HG03060 (cell line): Measurements from ENCODE around the gene PSMB8.
A peak's percentile ranks its signal among the peaks of the same experiment; 100 is the strongest.
"Not testable (repeated sequence)": the region's sequence is repeated elsewhere in the genome, so short reads cannot be mapped to it uniquely, and the experiment has no call there.

Experiments used
- ATAC-seq: cut with Tn5 transposase; IDR thresholded peaks from one replicate; pipeline ENCODE4 v1.9.1; 2021; ENCODE audit warnings: low read depth, moderate number of reproducible peaks; ENCODE audit not compliant: unreplicated experiment

The PSMB8 gene

GRCh38 chr6:32843979-32844838 lies at the start of gene PSMB8:
PSMB8 (minus strand) TSS chr6:32844047; CDS start chr6:32843996, 51 bp downstream.
- peak; percentile 45 for ATAC-seq

- ATAC-seq: no peak
Observed at GRCh38 chr6:32890831-32891230, 47.0 kb upstream of the PSMB8 start.

GRCh38 chr6:32889533-32889932 lies 45.7 kb upstream of the PSMB8 start:
- no peak for ATAC-seq

GRCh38 chr6:32888576-32888975 lies 44.7 kb upstream of the PSMB8 start:
- no peak for ATAC-seq

- no peak for ATAC-seq
Observed at GRCh38 chr6:32887616-32888015, 43.8 kb upstream of the PSMB8 start.

GRCh38 chr6:32886681-32887383 lies 43.0 kb upstream of the PSMB8 start:
- ATAC-seq: no peak

GRCh38 chr6:32885698-32886286 lies 41.9 kb upstream of the PSMB8 start:
- no peak for ATAC-seq

GRCh38 chr6:32883789-32884188 lies 39.9 kb upstream of the PSMB8 start:
- ATAC-seq: no peak

- no peak for ATAC-seq
Observed at GRCh38 chr6:32882879-32883250, 39.0 kb upstream of the PSMB8 start.

- not testable (repeated sequence) for ATAC-seq
Observed at GRCh38 chr6:32880962-32881361, 37.1 kb upstream of the PSMB8 start.

GRCh38 chr6:32879691-32880090 lies 35.8 kb upstream of the PSMB8 start:
- ATAC-seq: no peak

- ATAC-seq: no peak
Observed at GRCh38 chr6:32876603-32877002, 32.8 kb upstream of the PSMB8 start.

- not testable (repeated sequence) for ATAC-seq
Observed at GRCh38 chr6:32873947-32874346, 30.1 kb upstream of the PSMB8 start.

GRCh38 chr6:32868257-32868788 lies 24.5 kb upstream of the PSMB8 start:
- ATAC-seq: no peak

- ATAC-seq: no peak
Observed at GRCh38 chr6:32867554-32868256, 23.9 kb upstream of the PSMB8 start.

- ATAC-seq: no peak
Observed at GRCh38 chr6:32867022-32867477, 23.2 kb upstream of the PSMB8 start.

- ATAC-seq: no peak
Observed at GRCh38 chr6:32865724-32866443, 22.0 kb upstream of the PSMB8 start.

GRCh38 chr6:32862725-32863124 lies 18.9 kb upstream of the PSMB8 start:
- no peak for ATAC-seq

GRCh38 chr6:32860674-32861073 lies 16.8 kb upstream of the PSMB8 start:
- no peak for ATAC-seq

- ATAC-seq: no peak
Observed at GRCh38 chr6:32858194-32858593, 14.3 kb upstream of the PSMB8 start.
